Neural cell (in vitro differentiated cells): ENCODE measurements around the gene IQGAP2. TPM values are rescaled to one million over a fixed set of nuclear protein-coding genes. Genes with fewer than 3 reads are reported as not detected.

Experiments
- H2AFZ ChIP-seq: fragments of 200-600, 300-800 bp; sonication (generic), shearing (Covaris generic); 2 replicates; pipeline ENCODE4 v1.6.0; 2014; ENCODE audit warnings: low read depth, mild to moderate bottlenecking, antibody characterized with exemption, low read length, moderate library complexity
- H3F3A ChIP-seq: fragments of 200-600 bp; shearing (Covaris generic); 2 replicates; pipeline ENCODE4 v1.6.1; 2016; ENCODE audit warnings: mild to moderate bottlenecking, moderate library complexity, mixed read lengths, antibody characterized with exemption, low read length; ENCODE audit not compliant: insufficient read depth, poor library complexity, severe bottlenecking
- H3K27ac ChIP-seq: fragments of 200-600, 300-800 bp; sonication (generic), shearing (Covaris generic); 2 replicates; pipeline ENCODE4 v1.5.1; 2014; ENCODE audit warnings: mild to moderate bottlenecking, low read length, moderate library complexity
- H3K27me3 ChIP-seq: fragments of 300-800, 200-600 bp; sonication (generic), shearing (Covaris generic); 2 replicates; pipeline ENCODE4 v1.6.0; 2014; ENCODE audit warnings: mild to moderate bottlenecking, low read depth, low read length, moderate library complexity; ENCODE audit not compliant: insufficient read depth
- H3K36me3 ChIP-seq: fragments of 300-800, 200-600 bp; sonication (generic), shearing (Covaris generic); 2 replicates; pipeline ENCODE4 v1.5.1; 2014; ENCODE audit warnings: mild to moderate bottlenecking, antibody characterized with exemption, low read length, moderate library complexity; ENCODE audit not compliant: insufficient read depth
- H3K4me2 ChIP-seq: fragments of 300-800, 200-600 bp; sonication (generic), shearing (Covaris generic); 2 replicates; pipeline ENCODE4 v1.6.0; 2014; ENCODE audit warnings: mild to moderate bottlenecking, low read length
- H3K4me3 ChIP-seq: fragments of 300-800, 200-600 bp; sonication (generic), shearing (Covaris generic); 2 replicates; pipeline ENCODE4 v1.5.1; 2014; ENCODE audit warnings: mild to moderate bottlenecking, low read length, moderate library complexity
- H3K79me2 ChIP-seq: fragments of 200-600 bp; shearing (Covaris generic); replicated peaks from 2 replicates; pipeline ENCODE4 v1.6.0; 2014; ENCODE audit warnings: mild to moderate bottlenecking, low read length, moderate library complexity; ENCODE audit not compliant: insufficient read depth
- H3K9ac ChIP-seq: fragments of 300-800, 200-600 bp; sonication (generic), shearing (Covaris generic); 2 replicates; pipeline ENCODE4 v1.6.1; 2016; ENCODE audit warnings: mild to moderate bottlenecking, low read length, mixed read lengths
- H3K9me2 ChIP-seq: fragments of 200-600 bp; shearing (Covaris generic); 2 replicates; pipeline ENCODE4 v1.6.1; 2016; ENCODE audit warnings: mild to moderate bottlenecking, low read length, mixed read lengths; ENCODE audit not compliant: insufficient read depth
- H3K9me3 ChIP-seq: fragments of 200-600, 300-800 bp; sonication (generic), shearing (Covaris generic); 2 replicates; pipeline ENCODE4 v1.6.1; 2016; ENCODE audit warnings: mild to moderate bottlenecking, mixed run types, low read length, moderate library complexity, mixed read lengths
- H4K20me1 ChIP-seq: fragments of 200-600 bp; shearing (Covaris generic); 2 replicates; pipeline ENCODE4 v1.6.1; 2016; ENCODE audit warnings: mild to moderate bottlenecking, mixed run types; ENCODE audit not compliant: insufficient read depth
- EP300 ChIP-seq: fragments of 450-650 bp; conservative IDR thresholded peaks from 2 replicates; pipeline ENCODE4 v1.6.1; 2014; ENCODE audit warnings: antibody characterized with exemption, mild to moderate bottlenecking, moderate library complexity; ENCODE audit not compliant: poor library complexity, severe bottlenecking
- EZH2 ChIP-seq: fragments of 200-600, 300-800 bp; shearing (Covaris generic), sonication (generic); IDR thresholded peaks from 2 replicates; pipeline ENCODE4 v1.6.1; 2014; ENCODE audit warnings: antibody characterized with exemption, low read length, borderline replicate concordance, mild to moderate bottlenecking; ENCODE audit not compliant: insufficient read depth, poor library complexity, severe bottlenecking
- MXI1 ChIP-seq: fragments of 450-650 bp; conservative IDR thresholded peaks from 2 replicates; pipeline ENCODE4 v1.6.1; 2014; ENCODE audit warnings: antibody characterized with exemption, mild to moderate bottlenecking; ENCODE audit not compliant: poor library complexity, severe bottlenecking
- POLR2AphosphoS5 ChIP-seq: IDR thresholded peaks from 2 replicates; pipeline ENCODE4 v1.6.1; 2012
- RAD21 ChIP-seq: fragments of 450-650 bp; conservative IDR thresholded peaks from 2 replicates; pipeline ENCODE4 v1.6.1; 2014; ENCODE audit warnings: antibody characterized with exemption, mild to moderate bottlenecking, moderate library complexity
- SMC3 ChIP-seq: fragments of 450-650 bp; conservative IDR thresholded peaks from 2 replicates; pipeline ENCODE4 v1.6.1; 2014; ENCODE audit warnings: antibody characterized with exemption, mild to moderate bottlenecking, moderate library complexity; ENCODE audit not compliant: poor library complexity
- TAF1 ChIP-seq: IDR thresholded peaks from 2 replicates; pipeline ENCODE4 v1.6.1; 2012; ENCODE audit warnings: low read depth
- polyA plus RNA-seq: library from polyadenylated mRNA; depleted of rRNA; stranded (reverse); fragments of >200 nt; gene quantifications from 2 replicates; pipeline ENCODE4 v1.2.3, GENCODE V29; 2014
- TF ChIP-seq, protein P1 (sequence below): fragments of 450-650 bp; IDR thresholded peaks from 2 replicates; pipeline ENCODE4 v1.5.1; 2014; ENCODE audit warnings: antibody characterized with exemption, mild to moderate bottlenecking, moderate library complexity; ENCODE audit not compliant: poor library complexity, severe bottlenecking
- TF ChIP-seq, protein P2 (sequence below): IDR thresholded peaks from 2 replicates; pipeline ENCODE4 v1.6.1; 2012; ENCODE audit warnings: borderline replicate concordance

IQGAP2 gene
- polyA plus RNA-seq, 1 donor from 2014 or later = 5.2 TPM

DNA sequence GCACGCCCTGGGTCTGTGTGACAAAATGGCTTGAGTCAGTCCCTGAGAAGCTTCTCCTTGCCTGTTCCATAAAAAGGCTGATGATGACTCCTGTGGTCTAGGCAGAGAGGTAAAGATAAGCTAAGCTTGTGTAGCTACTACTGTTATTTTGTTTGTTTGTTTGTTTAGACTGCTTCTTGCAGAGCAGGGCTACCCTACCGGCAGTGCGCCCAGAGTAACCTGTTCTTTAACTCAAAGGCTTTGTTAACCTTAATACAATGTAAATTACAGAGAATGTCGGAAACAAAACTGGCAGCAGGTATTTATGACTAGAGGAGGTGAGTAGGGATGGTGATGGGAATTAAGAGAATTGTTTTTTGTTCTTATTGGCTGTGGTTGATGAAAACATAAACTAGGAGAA is 132.5 kb downstream of the IQGAP2 start:
- Histone ChIP-seq H3K9ac (no peak overlapping the region), H3K27ac (no peak overlapping the region), H4K20me1 (no peaks in the 10 kb centered on the region), H3K4me2 (no peak overlapping the region), H3K4me3 (no peak overlapping the region), H3F3A (no peaks in the 10 kb centered on the region), H3K27me3 (no peaks in the 10 kb centered on the region), H3K79me2 (no peaks in the 10 kb centered on the region), H3K9me2 (no peaks in the 10 kb centered on the region), H2AFZ (no peak overlapping the region), H3K9me3 (no peaks in the 10 kb centered on the region), H3K36me3 (no peaks in the 10 kb centered on the region)
- TF ChIP-seq, protein P1, sequence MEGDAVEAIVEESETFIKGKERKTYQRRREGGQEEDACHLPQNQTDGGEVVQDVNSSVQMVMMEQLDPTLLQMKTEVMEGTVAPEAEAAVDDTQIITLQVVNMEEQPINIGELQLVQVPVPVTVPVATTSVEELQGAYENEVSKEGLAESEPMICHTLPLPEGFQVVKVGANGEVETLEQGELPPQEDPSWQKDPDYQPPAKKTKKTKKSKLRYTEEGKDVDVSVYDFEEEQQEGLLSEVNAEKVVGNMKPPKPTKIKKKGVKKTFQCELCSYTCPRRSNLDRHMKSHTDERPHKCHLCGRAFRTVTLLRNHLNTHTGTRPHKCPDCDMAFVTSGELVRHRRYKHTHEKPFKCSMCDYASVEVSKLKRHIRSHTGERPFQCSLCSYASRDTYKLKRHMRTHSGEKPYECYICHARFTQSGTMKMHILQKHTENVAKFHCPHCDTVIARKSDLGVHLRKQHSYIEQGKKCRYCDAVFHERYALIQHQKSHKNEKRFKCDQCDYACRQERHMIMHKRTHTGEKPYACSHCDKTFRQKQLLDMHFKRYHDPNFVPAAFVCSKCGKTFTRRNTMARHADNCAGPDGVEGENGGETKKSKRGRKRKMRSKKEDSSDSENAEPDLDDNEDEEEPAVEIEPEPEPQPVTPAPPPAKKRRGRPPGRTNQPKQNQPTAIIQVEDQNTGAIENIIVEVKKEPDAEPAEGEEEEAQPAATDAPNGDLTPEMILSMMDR = no peak
- TF ChIP-seq SMC3 = no peak
- TF ChIP-seq TAF1 = no peak
- TF ChIP-seq EZH2 = no peak
- TF ChIP-seq, protein P2, sequence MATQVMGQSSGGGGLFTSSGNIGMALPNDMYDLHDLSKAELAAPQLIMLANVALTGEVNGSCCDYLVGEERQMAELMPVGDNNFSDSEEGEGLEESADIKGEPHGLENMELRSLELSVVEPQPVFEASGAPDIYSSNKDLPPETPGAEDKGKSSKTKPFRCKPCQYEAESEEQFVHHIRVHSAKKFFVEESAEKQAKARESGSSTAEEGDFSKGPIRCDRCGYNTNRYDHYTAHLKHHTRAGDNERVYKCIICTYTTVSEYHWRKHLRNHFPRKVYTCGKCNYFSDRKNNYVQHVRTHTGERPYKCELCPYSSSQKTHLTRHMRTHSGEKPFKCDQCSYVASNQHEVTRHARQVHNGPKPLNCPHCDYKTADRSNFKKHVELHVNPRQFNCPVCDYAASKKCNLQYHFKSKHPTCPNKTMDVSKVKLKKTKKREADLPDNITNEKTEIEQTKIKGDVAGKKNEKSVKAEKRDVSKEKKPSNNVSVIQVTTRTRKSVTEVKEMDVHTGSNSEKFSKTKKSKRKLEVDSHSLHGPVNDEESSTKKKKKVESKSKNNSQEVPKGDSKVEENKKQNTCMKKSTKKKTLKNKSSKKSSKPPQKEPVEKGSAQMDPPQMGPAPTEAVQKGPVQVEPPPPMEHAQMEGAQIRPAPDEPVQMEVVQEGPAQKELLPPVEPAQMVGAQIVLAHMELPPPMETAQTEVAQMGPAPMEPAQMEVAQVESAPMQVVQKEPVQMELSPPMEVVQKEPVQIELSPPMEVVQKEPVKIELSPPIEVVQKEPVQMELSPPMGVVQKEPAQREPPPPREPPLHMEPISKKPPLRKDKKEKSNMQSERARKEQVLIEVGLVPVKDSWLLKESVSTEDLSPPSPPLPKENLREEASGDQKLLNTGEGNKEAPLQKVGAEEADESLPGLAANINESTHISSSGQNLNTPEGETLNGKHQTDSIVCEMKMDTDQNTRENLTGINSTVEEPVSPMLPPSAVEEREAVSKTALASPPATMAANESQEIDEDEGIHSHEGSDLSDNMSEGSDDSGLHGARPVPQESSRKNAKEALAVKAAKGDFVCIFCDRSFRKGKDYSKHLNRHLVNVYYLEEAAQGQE = no peak
- TF ChIP-seq MXI1 = no peak
- TF ChIP-seq EP300 = no peak
- TF ChIP-seq RAD21 = no peak
- no peak for TF ChIP-seq POLR2AphosphoS5

DNA sequence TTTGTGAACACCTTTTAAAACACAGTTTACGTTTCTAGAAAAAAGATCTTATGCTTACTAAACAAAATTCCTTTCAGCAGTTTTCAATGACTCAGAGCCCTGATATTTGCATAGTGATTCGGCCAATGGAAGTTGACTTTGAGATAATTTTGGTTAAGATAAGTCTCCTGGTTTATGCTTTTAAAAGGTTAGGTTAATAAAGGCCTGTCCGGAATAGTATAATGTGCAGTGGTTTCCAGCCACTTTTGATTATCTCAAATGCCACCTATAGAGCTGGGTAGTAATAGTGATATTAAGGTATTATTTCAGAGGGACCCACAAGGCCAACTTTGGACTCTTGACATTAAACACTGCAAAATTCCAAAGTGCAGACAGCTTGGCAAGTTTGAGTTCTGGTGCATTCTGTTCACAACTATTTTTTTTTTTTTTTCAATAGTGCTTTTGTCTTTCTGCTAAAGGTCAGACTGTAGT is 134.0 kb downstream of the IQGAP2 start:
- Histone ChIP-seq H3K9me3 (no peaks in the 10 kb centered on the region), H3K79me2 (no peaks in the 10 kb centered on the region), H3K27ac (no peak overlapping the region), H2AFZ (no peak overlapping the region), H4K20me1 (no peaks in the 10 kb centered on the region), H3K9ac (no peak overlapping the region), H3F3A (no peaks in the 10 kb centered on the region), H3K4me3 (no peak overlapping the region), H3K4me2 (no peak overlapping the region), H3K36me3 (no peaks in the 10 kb centered on the region), H3K9me2 (no peaks in the 10 kb centered on the region), H3K27me3 (no peaks in the 10 kb centered on the region)
- TF ChIP-seq MXI1 = no peak
- TF ChIP-seq, protein P1 = no peak
- no peak for TF ChIP-seq RAD21
- no peak for TF ChIP-seq POLR2AphosphoS5
- TF ChIP-seq SMC3 = no peak
- TF ChIP-seq TAF1 = no peak
- no peak for TF ChIP-seq EZH2
- TF ChIP-seq, protein P2 = no peak
- no peak for TF ChIP-seq EP300
